Measurements from ENCODE around the gene PVRIG.
A peak's percentile ranks its signal among the peaks of the same experiment; 100 is the strongest.
"Not testable (repeated sequence)": the region's sequence is repeated elsewhere in the genome, so short reads cannot be mapped to it uniquely, and the experiment has no call there.

Gene PVRIG

GRCh38 chr7:100195222-100195621 is 24.5 kb upstream of the PVRIG start:
- no peak for DNase-seq (ENCODE audit: low read depth)

- DNase-seq (ENCODE audit: low read depth): not testable (repeated sequence)
These were observed 23.8 kb upstream of the PVRIG start for GRCh38 chr7:100195901-100196322.

- no peak for DNase-seq (ENCODE audit: low read depth)
These were observed 21.5 kb upstream of the PVRIG start for GRCh38 chr7:100198266-100198665.

- DNase-seq (ENCODE audit: low read depth): no peak
These were observed 19.1 kb upstream of the PVRIG start for GRCh38 chr7:100200693-100201092.

GRCh38 chr7:100204454-100204853 is 15.3 kb upstream of the PVRIG start:
- DNase-seq (ENCODE audit: low read depth): no peak

- no peak for DNase-seq (ENCODE audit: low read depth)
These were observed 10.8 kb upstream of the PVRIG start for GRCh38 chr7:100208911-100209408.

- DNase-seq (ENCODE audit: low read depth): no peak
These were observed 10.3 kb upstream of the PVRIG start for GRCh38 chr7:100209493-100209892.

GRCh38 chr7:100210805-100211204 is 8.9 kb upstream of the PVRIG start:
- DNase-seq (ENCODE audit: low read depth): no peak

GRCh38 chr7:100211342-100211780 is 8.4 kb upstream of the PVRIG start:
- no peak for DNase-seq (ENCODE audit: low read depth)

- no peak for DNase-seq (ENCODE audit: low read depth)
These were observed 7.0 kb upstream of the PVRIG start for GRCh38 chr7:100212631-100213286.

- no peak for DNase-seq (ENCODE audit: low read depth)
These were observed 6.1 kb upstream of the PVRIG start for GRCh38 chr7:100213672-100214071.

GRCh38 chr7:100214356-100214755 is 5.4 kb upstream of the PVRIG start:
- not testable (repeated sequence) for DNase-seq (ENCODE audit: low read depth)

GRCh38 chr7:100215895-100216294 is 3.9 kb upstream of the PVRIG start:
- DNase-seq (ENCODE audit: low read depth): peak; percentile 1

- DNase-seq (ENCODE audit: low read depth): peak; percentile 14
These were observed 1.8 kb upstream of the PVRIG start for GRCh38 chr7:100217934-100218333.

- no peak for DNase-seq (ENCODE audit: low read depth)
These were observed 445 bp upstream of the PVRIG start for GRCh38 chr7:100219271-100219737.

- no peak for DNase-seq (ENCODE audit: low read depth)
These were observed 959 bp downstream of the PVRIG start for GRCh38 chr7:100220586-100221230.

- DNase-seq (ENCODE audit: low read depth): no peak
These were observed 1.5 kb downstream of the PVRIG start for GRCh38 chr7:100221231-100221718.

- DNase-seq (ENCODE audit: low read depth): no peak
These were observed 2.2 kb downstream of the PVRIG start for GRCh38 chr7:100221767-100222444.

- DNase-seq (ENCODE audit: low read depth): no peak
These were observed 2.8 kb downstream of the PVRIG start for GRCh38 chr7:100222445-100223132.

GRCh38 chr7:100223376-100223927 is 3.7 kb downstream of the PVRIG start:
- DNase-seq (ENCODE audit: low read depth): not testable (repeated sequence)

GRCh38 chr7:100224891-100225290 is 5.1 kb downstream of the PVRIG start:
- not testable (repeated sequence) for DNase-seq (ENCODE audit: low read depth)

Measured in fibroblast of the conjunctiva (primary cell).